Measurements from ENCODE around the gene TLDC2.

DNA sequence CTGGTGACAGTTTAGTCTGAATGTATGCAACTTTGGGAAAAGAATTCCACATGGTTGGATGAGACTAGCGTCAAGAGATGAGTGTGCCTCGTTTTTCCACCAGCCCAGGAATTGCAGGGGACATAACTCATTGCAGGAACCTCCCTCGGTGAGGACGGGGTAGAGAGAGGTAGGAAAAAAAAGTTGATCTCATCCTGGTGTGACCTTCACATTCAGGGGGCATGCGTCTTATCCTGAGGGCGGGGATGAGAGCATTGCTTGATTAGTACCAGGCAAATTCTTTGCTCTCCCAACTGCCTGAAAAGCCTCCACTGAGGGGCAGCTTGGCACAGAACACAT is 11.8 kb downstream of the TLDC2 start:
- TF ChIP-seq EGR1 (IDR thresholded peaks at IDR 0.05; ENCODE audit: low read depth in 2 of 2) (no peak), JUND (IDR thresholded peaks at IDR 0.05) (no peak), RAD21 (IDR thresholded peaks at IDR 0.05) (no peak), YY1 (IDR thresholded peaks at IDR 0.05) (no peak), TAF1 (conservative IDR thresholded peaks at IDR 0.05) (no peak), FOXA1 (IDR thresholded peaks at IDR 0.05) (no peak), SP1 (IDR thresholded peaks at IDR 0.05) (no peak), NR2F2 (IDR thresholded peaks at IDR 0.05) (no peak), GABPA (IDR thresholded peaks at IDR 0.05 in 1 of 2, conservative IDR thresholded peaks at IDR 0.05 in 1 of 2) (no peak)
- TF ChIP-seq, protein P1, sequence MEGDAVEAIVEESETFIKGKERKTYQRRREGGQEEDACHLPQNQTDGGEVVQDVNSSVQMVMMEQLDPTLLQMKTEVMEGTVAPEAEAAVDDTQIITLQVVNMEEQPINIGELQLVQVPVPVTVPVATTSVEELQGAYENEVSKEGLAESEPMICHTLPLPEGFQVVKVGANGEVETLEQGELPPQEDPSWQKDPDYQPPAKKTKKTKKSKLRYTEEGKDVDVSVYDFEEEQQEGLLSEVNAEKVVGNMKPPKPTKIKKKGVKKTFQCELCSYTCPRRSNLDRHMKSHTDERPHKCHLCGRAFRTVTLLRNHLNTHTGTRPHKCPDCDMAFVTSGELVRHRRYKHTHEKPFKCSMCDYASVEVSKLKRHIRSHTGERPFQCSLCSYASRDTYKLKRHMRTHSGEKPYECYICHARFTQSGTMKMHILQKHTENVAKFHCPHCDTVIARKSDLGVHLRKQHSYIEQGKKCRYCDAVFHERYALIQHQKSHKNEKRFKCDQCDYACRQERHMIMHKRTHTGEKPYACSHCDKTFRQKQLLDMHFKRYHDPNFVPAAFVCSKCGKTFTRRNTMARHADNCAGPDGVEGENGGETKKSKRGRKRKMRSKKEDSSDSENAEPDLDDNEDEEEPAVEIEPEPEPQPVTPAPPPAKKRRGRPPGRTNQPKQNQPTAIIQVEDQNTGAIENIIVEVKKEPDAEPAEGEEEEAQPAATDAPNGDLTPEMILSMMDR (IDR thresholded peaks at IDR 0.05; ENCODE audit: low read depth, low read length, missing input control) = no peak
- TF ChIP-seq, protein P2, sequence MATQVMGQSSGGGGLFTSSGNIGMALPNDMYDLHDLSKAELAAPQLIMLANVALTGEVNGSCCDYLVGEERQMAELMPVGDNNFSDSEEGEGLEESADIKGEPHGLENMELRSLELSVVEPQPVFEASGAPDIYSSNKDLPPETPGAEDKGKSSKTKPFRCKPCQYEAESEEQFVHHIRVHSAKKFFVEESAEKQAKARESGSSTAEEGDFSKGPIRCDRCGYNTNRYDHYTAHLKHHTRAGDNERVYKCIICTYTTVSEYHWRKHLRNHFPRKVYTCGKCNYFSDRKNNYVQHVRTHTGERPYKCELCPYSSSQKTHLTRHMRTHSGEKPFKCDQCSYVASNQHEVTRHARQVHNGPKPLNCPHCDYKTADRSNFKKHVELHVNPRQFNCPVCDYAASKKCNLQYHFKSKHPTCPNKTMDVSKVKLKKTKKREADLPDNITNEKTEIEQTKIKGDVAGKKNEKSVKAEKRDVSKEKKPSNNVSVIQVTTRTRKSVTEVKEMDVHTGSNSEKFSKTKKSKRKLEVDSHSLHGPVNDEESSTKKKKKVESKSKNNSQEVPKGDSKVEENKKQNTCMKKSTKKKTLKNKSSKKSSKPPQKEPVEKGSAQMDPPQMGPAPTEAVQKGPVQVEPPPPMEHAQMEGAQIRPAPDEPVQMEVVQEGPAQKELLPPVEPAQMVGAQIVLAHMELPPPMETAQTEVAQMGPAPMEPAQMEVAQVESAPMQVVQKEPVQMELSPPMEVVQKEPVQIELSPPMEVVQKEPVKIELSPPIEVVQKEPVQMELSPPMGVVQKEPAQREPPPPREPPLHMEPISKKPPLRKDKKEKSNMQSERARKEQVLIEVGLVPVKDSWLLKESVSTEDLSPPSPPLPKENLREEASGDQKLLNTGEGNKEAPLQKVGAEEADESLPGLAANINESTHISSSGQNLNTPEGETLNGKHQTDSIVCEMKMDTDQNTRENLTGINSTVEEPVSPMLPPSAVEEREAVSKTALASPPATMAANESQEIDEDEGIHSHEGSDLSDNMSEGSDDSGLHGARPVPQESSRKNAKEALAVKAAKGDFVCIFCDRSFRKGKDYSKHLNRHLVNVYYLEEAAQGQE (IDR thresholded peaks at IDR 0.05) = no peak
- TF ChIP-seq, protein P3, sequence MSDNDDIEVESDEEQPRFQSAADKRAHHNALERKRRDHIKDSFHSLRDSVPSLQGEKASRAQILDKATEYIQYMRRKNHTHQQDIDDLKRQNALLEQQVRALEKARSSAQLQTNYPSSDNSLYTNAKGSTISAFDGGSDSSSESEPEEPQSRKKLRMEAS (IDR thresholded peaks at IDR 0.05) = no peak
- TF ChIP-seq, protein P4, sequence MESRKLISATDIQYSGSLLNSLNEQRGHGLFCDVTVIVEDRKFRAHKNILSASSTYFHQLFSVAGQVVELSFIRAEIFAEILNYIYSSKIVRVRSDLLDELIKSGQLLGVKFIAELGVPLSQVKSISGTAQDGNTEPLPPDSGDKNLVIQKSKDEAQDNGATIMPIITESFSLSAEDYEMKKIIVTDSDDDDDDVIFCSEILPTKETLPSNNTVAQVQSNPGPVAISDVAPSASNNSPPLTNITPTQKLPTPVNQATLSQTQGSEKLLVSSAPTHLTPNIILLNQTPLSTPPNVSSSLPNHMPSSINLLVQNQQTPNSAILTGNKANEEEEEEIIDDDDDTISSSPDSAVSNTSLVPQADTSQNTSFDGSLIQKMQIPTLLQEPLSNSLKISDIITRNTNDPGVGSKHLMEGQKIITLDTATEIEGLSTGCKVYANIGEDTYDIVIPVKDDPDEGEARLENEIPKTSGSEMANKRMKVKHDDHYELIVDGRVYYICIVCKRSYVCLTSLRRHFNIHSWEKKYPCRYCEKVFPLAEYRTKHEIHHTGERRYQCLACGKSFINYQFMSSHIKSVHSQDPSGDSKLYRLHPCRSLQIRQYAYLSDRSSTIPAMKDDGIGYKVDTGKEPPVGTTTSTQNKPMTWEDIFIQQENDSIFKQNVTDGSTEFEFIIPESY (IDR thresholded peaks at IDR 0.05) = no peak
